22Rv1 (cell line): ENCODE measurements around the gene BAG3.

Experiments
- H3K27ac ChIP-seq: fragments of 450-650 bp; 2 replicates; pipeline ENCODE4 v1.5.1; 2017
- CTCF ChIP-seq: fragments of 450-650 bp; IDR thresholded peaks from 2 replicates; pipeline ENCODE4 v1.5.1; 2017; ENCODE audit warnings: mild to moderate bottlenecking
- ZFX ChIP-seq: fragments of 450-650 bp; IDR thresholded peaks from 2 replicates; pipeline ENCODE4 v1.6.1; 2017; ENCODE audit warnings: antibody characterized with exemption, borderline replicate concordance

Gene BAG3

GRCh38 chr10:119667562-119668328 is 16.6 kb downstream of the BAG3 start:
- no peak for TF ChIP-seq ZFX
- TF ChIP-seq CTCF, result no peak

GRCh38 chr10:119668461-119668860 is 17.3 kb downstream of the BAG3 start:
- no peak overlapping the region for H3K27ac ChIP-seq
- TF ChIP-seq ZFX (no peak), CTCF (no peak)

More at GRCh38 chr10:119667562-119668328, 16.6 kb downstream of the BAG3 start:
- H3K27ac ChIP-seq, result no peak overlapping the region

GRCh38 chr10:119669331-119669730 is 18.2 kb downstream of the BAG3 start:
- no peak overlapping the region for H3K27ac ChIP-seq
- TF ChIP-seq ZFX, result no peak
- TF ChIP-seq CTCF, result no peak

GRCh38 chr10:119669975-119670640 is 18.9 kb downstream of the BAG3 start:
- TF ChIP-seq CTCF, result no peak
- no peak for TF ChIP-seq ZFX
- no peak overlapping the region for H3K27ac ChIP-seq

GRCh38 chr10:119670717-119671116 is 19.5 kb downstream of the BAG3 start:
- no peak overlapping the region for H3K27ac ChIP-seq

GRCh38 chr10:119671381-119671780 is 20.2 kb downstream of the BAG3 start:
- H3K27ac ChIP-seq, result no peak overlapping the region
- TF ChIP-seq ZFX (no peak), CTCF (no peak)

More at GRCh38 chr10:119670717-119671116, 19.5 kb downstream of the BAG3 start:
- TF ChIP-seq CTCF (no peak), ZFX (no peak)

GRCh38 chr10:119672291-119672690 is 21.1 kb downstream of the BAG3 start:
- H3K27ac ChIP-seq, result no peak overlapping the region
- TF ChIP-seq CTCF (no peak), ZFX (no peak)
